Stomach (tissue), 9 donors: ENCODE data around the gene DMAC2L. TPM values are rescaled to one million over a fixed set of nuclear protein-coding genes. Genes with fewer than 3 reads are reported as not detected.
"Not testable (repeated sequence)": the region's sequence is repeated elsewhere in the genome, so short reads cannot be mapped to it uniquely, and the experiment has no call there.

Experiments
- DNase-seq, 2 donors: peaks; one replicate each; pipeline versions ENCODE4 v3.0.0 to v3.0.0-alpha.2; 2013 to 2019
- H3K27ac ChIP-seq, 5 donors: fragments of 200-600 bp in 4 of 5; sonication (generic) in 4 of 5; one replicate each; pipeline ENCODE4 v1.5.1; 2013 to 2019; ENCODE audit warnings: mild to moderate bottlenecking in 1 of 5, moderate library complexity in 1 of 5
- H3K27me3 ChIP-seq, 3 donors: fragments of 200-600 bp; sonication (generic); one replicate each; pipeline ENCODE4 v1.5.1; 2017 to 2019; ENCODE audit warnings: mixed run types in 1 of 3
- H3K36me3 ChIP-seq, 4 donors: fragments of 200-600 bp; sonication (generic); 1 replicate in 3 of 4; 2 replicates in 1 of 4; pipeline ENCODE4 v1.5.1; 2016 to 2019
- H3K4me1 ChIP-seq, 4 donors: fragments of 200-600 bp; sonication (generic); one replicate each; pipeline ENCODE4 v1.5.1; 2016 to 2019
- H3K4me3 ChIP-seq, 4 donors: fragments of 200-600 bp; sonication (generic) in 3 of 4; one replicate each; pipeline ENCODE4 v1.5.1; 2016 to 2019; ENCODE audit warnings: mild to moderate bottlenecking in 1 of 4
- H3K9me3 ChIP-seq, 4 donors: fragments of 200-600 bp; sonication (generic); one replicate each; pipeline ENCODE4 v1.5.1; 2016 to 2019
- EP300 ChIP-seq: sonication (generic); formaldehyde crosslinking; IDR thresholded peaks from one replicate; pipeline ENCODE4 v1.6.1; 2017; ENCODE audit warnings: antibody characterized with exemption
- POLR2A ChIP-seq, 4 donors: fragments of 450-650 bp; IDR thresholded peaks; one replicate each; pipeline ENCODE4 v1.6.1; 2016; ENCODE audit warnings: antibody characterized with exemption in 4 of 4, control low read depth in 2 of 4, mild to moderate bottlenecking in 1 of 4, moderate library complexity in 1 of 4
- POLR2AphosphoS5 ChIP-seq, 3 donors: sonication (generic); formaldehyde crosslinking; IDR thresholded peaks; one replicate each; pipeline ENCODE4 v1.6.1; 2016; ENCODE audit warnings: antibody characterized with exemption in 3 of 3
- WGBS, 5 donors: extraction: QIAGEN DNeasy Blood & Tissue Kit in 3 of 5; methylation state at CpG; one replicate each; pipeline versions ENCODE4 v1.1.5 to v1.1.7; 2013 to 2018; 5-methylcytosine and 5-hydroxymethylcytosine counted together
- intact Hi-C: fragments of 100-400 bp; cut with DNase I; formaldehyde crosslinking; loops from one replicate; pipeline ENCODE4 v1.15.1; 2023; ENCODE audit warnings: low total_unique reads
- polyA plus RNA-seq, 3 donors: library from polyadenylated mRNA; stranded (reverse); fragments of 200-250 nt; gene quantifications; one replicate each; pipeline ENCODE4 v1.2.3, GENCODE V29; 2013
- total RNA-seq, 5 donors: library from RNA; depleted of rRNA; stranded (reverse); fragments of >200 nt; gene quantifications; one replicate each; pipeline versions ENCODE4 v1.1.0 to v1.2.3, GENCODE V29; 2014 to 2016
- TF ChIP-seq, protein P1 (sequence below), 7 experiments: fragments of 450-650 bp in 4 of 7; fragments of 200-600 bp in 3 of 7; sonication (generic) in 3 of 7; IDR thresholded peaks; one replicate each; pipeline ENCODE4 v1.5.1; 2016 to 2019; ENCODE audit warnings: antibody characterized with exemption in 7 of 7, control low read depth in 2 of 7, mild to moderate bottlenecking in 1 of 7
- donor health status: healthy with polysubstance abuse.
- donor health status: Bipolar disorder and iron deficiency.
- donor health status: healthy.

Gene DMAC2L
- total and polyA plus RNA-seq, 8 donors, result 1.3 to 83.4 (median 15.4) TPM

- no peaks in the 10 kb centered on the region for H3K9me3 ChIP-seq
- 75 to 85% (median 79%) methylated on average over 4 of the region's 4 CpGs for WGBS, 5 donors
- TF ChIP-seq, protein P1, sequence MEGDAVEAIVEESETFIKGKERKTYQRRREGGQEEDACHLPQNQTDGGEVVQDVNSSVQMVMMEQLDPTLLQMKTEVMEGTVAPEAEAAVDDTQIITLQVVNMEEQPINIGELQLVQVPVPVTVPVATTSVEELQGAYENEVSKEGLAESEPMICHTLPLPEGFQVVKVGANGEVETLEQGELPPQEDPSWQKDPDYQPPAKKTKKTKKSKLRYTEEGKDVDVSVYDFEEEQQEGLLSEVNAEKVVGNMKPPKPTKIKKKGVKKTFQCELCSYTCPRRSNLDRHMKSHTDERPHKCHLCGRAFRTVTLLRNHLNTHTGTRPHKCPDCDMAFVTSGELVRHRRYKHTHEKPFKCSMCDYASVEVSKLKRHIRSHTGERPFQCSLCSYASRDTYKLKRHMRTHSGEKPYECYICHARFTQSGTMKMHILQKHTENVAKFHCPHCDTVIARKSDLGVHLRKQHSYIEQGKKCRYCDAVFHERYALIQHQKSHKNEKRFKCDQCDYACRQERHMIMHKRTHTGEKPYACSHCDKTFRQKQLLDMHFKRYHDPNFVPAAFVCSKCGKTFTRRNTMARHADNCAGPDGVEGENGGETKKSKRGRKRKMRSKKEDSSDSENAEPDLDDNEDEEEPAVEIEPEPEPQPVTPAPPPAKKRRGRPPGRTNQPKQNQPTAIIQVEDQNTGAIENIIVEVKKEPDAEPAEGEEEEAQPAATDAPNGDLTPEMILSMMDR (IDR thresholded peaks at IDR 0.05), result no peak
- TF ChIP-seq POLR2A (IDR thresholded peaks at IDR 0.05) (no peak), EP300 (no peak), POLR2AphosphoS5 (IDR thresholded peaks at IDR 0.05) (no peak)
Measured at GRCh38 chr14:50308363-50308915, 3.7 kb upstream of the DMAC2L start.

GRCh38 chr14:50310445-50310844 lies 1.7 kb upstream of the DMAC2L start:
- TF ChIP-seq, protein P1 (IDR thresholded peaks at IDR 0.05), result no peak
- no peak for TF ChIP-seq POLR2AphosphoS5 (IDR thresholded peaks at IDR 0.05)
- Histone ChIP-seq H3K27me3 (no peaks in the 10 kb centered on the region), H3K27ac (no peak overlapping the region), H3K36me3 (peaks cover 0 to 3% (median 0%) of the 10 kb centered on the region in 4 donors), H3K9me3 (no peaks in the 10 kb centered on the region), H3K4me1 (peaks cover 8 to 25% (median 24%) of the 10 kb centered on the region in 4 donors), H3K4me3 (no peak overlapping the region)
- intact Hi-C loops, result loop anchor here (5.0 kb wide), 1 partner anchor 222 kb away; the partner anchor contains the start of gene MAP4K5
- DNase-seq, result no peak
- WGBS, 5 donors, result 87 to 96% (median 93%) methylated on average over 4 of the region's 4 CpGs

More at GRCh38 chr14:50308363-50308915, 3.7 kb upstream of the DMAC2L start:
- Histone ChIP-seq H3K4me3 (no peak overlapping the region), H3K27me3 (no peaks in the 10 kb centered on the region), H3K36me3 (no peaks in the 10 kb centered on the region), H3K27ac (no peak overlapping the region), H3K4me1 (peaks cover 7 to 23% (median 21%) of the 10 kb centered on the region in 4 donors)
- intact Hi-C loops, result no loop called here
- no peak for DNase-seq

- H3K9me3 ChIP-seq, result no peaks in the 10 kb centered on the region
- peak overlapping the region; percentile 78 to 87 (median 80) for H3K4me3 ChIP-seq
- peak overlapping the region; percentile 90 to 98 (median 95) for H3K27ac ChIP-seq
- TF ChIP-seq, protein P1 (IDR thresholded peaks at IDR 0.05), result peak in 4 of 7 experiments; percentile 43 to 57 (median 52)
- TF ChIP-seq POLR2AphosphoS5 (IDR thresholded peaks at IDR 0.05), result no peak
- no peak for DNase-seq
- no peaks in the 10 kb centered on the region for H3K27me3 ChIP-seq
- peaks cover 8 to 25% (median 24%) of the 10 kb centered on the region in 4 donors for H3K4me1 ChIP-seq
- peaks cover 0 to 3% (median 0%) of the 10 kb centered on the region in 4 donors for H3K36me3 ChIP-seq
- intact Hi-C loops, result loop anchor here (5.0 kb wide), 1 partner anchor 221 kb away; the partner anchor contains the start of gene MAP4K5
- 1 to 4% (median 2%) methylated on average over 18 of the region's 18 CpGs for WGBS, 5 donors
Measured at GRCh38 chr14:50311337-50311971, 670 bp upstream of the DMAC2L start.

DNA sequence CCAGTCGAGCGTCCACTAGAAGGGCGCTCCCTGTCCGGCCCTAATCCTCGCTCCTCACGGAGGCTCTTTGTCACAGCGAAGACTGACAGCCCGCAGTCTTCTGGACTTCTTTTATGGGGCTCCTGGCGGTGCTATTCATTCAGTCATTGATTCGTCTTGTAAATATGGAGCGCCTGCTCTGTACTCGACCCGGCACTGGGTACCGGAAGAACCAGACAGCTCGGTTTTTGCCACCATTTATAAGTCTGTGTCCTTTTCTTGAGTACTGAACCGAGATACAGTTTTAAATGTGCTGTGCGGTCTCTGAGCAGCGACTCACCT lies 570 bp downstream of the DMAC2L start:
- intact Hi-C loops, result loop anchor here (5.0 kb wide), 1 partner anchor 220 kb away; the partner anchor contains the start of gene MAP4K5
- no peaks in the 10 kb centered on the region for H3K27me3 ChIP-seq
- 1 to 4% (median 2%) methylated on average over 16 to 18 of the region's 18 CpGs for WGBS, 5 donors
- H3K4me1 ChIP-seq, result peaks cover 8 to 31% (median 27%) of the 10 kb centered on the region in 4 donors
- H3K9me3 ChIP-seq, result no peaks in the 10 kb centered on the region
- TF ChIP-seq POLR2A (IDR thresholded peaks at IDR 0.05), result no peak
- TF ChIP-seq POLR2AphosphoS5 (IDR thresholded peaks at IDR 0.05), result no peak
- no peak for TF ChIP-seq EP300
- TF ChIP-seq, protein P1 (IDR thresholded peaks at IDR 0.05), result no peak
- H3K36me3 ChIP-seq, result peaks cover 0 to 3% (median 0%) of the 10 kb centered on the region in 4 donors
- H3K4me3 ChIP-seq, result peak overlapping the region; percentile 78 to 87 (median 80)
- DNase-seq, result no peak
- H3K27ac ChIP-seq, result peak overlapping the region; percentile 90 to 98 (median 95)

- H3K9me3 ChIP-seq, H3K4me3 ChIP-seq, H3K36me3 ChIP-seq, DNase-seq, H3K27me3 ChIP-seq, H3K27ac ChIP-seq: not testable (repeated sequence)
- intact Hi-C loops, result loop anchor here (5.0 kb wide), 1 partner anchor 218 kb away; the partner anchor contains the start of gene MAP4K5
- WGBS, 5 donors, result 91 to 100% (median 98%) methylated on average over 3 of the region's 3 CpGs
- H3K4me1 ChIP-seq, result peaks cover 8 to 39% (median 30%) of the 10 kb centered on the region in 4 donors
Measured at GRCh38 chr14:50314098-50314497, 2.0 kb downstream of the DMAC2L start.
